A549 treated with Hydrocortisone at 1 μM for 4 hours (cell line): ENCODE measurements around the gene GREB1L. TPM values are rescaled to one million over a fixed set of nuclear protein-coding genes. Genes with fewer than 3 reads are reported as not detected.

ENCODE experiments used
- total RNA-seq: library from RNA; stranded (reverse); fragments of 200-300 nt; extraction: Qiagen RNA extraction; gene quantifications from 5 replicates; pipeline ENCODE4 v1.2.3, GENCODE V29; 2022

The GREB1L gene
- total RNA-seq: 2.2 to 6.4 TPM (median 4.7 TPM) in 5 replicates

DNA sequence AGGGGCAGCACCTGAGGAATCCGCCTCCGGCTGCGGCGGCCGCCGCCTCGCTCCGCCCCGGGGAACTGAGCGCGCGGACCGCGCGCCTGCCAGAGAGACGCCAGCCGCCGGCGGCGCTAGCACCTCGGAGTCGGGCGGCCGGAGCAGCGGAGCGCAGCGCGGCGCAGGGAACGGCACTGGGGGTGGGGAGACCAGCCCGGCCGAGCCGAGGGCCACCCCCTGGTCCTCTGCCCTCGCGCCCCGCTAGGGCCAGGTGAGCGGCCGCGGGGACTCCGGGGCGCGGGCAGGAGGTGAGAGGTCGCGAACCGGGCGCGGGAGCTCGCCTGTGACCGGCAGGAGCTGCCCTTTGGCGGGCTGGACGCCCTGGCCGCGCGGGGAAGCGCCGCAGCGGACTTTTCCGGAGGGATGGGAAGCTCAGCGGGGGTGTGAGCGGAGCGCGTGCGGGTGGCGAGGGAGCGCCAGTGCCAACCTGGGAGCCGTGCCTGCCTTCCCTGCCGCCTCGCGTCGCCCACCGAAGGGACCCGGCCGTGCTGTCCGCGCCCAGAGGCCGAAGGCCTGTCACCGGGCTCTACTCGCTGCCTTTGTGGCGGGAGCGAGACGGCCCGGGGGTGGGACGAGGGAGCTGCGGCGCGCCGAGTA, at the start of gene GREB1L:
TSS of gene GREB1L (plus strand) at position 92 of the 639 bp plus-strand sequence. CDS start 141,287 bp downstream, outside the sequence.

Other genes starting within 250 kb of the GREB1L start
- gene ROCK1, start 130.4 kb upstream of the GREB1L start, total RNA-seq: 15.2 to 29.3 TPM (median 20.4 TPM) in 5 replicates